ENCODE results near the gene PDZD8.

DNA sequence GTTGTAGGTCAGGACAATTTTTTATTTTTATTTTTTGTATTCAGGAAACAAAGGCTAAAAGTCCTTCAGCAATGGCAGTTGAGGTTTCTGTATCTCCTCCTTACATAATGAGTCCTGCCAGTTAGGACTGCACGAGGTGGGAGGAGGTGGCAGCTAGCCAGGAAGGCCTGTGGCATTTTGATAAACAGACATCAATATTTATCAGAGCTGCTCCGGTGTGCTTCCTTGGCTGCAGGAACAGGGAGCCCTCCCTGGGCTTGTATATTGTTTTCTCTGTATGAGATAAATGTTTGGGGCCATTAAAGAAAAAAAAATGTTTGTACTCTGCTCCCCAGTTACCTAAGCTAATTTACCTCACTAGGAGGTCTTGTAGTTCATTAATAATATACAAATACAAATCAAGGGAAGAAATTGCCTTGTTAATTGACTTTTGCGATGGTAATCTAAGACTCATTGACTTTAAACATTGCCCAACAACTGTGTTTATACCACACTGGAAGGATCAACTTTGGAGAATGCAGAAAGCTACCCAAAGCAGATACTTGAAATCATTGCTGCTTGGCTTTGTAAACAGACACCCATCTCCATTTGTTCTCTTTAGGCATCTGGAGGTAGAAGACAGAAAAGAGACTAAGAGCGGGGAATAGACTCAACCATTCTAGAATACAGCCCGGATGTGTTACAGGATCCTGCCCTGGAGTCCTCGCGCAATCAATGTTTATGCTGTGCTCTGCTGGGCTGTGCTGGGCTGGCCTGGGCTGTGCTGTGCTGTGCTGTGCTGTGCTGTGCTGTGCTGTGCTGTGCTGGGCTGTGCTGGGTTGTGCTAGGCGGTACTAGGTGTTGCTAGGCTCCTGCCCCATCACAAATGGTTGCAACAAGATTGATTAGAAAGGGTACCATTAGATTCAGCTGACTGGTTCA lies 36.5 kb upstream of the PDZD8 start:
- TF ChIP-seq, protein P1, sequence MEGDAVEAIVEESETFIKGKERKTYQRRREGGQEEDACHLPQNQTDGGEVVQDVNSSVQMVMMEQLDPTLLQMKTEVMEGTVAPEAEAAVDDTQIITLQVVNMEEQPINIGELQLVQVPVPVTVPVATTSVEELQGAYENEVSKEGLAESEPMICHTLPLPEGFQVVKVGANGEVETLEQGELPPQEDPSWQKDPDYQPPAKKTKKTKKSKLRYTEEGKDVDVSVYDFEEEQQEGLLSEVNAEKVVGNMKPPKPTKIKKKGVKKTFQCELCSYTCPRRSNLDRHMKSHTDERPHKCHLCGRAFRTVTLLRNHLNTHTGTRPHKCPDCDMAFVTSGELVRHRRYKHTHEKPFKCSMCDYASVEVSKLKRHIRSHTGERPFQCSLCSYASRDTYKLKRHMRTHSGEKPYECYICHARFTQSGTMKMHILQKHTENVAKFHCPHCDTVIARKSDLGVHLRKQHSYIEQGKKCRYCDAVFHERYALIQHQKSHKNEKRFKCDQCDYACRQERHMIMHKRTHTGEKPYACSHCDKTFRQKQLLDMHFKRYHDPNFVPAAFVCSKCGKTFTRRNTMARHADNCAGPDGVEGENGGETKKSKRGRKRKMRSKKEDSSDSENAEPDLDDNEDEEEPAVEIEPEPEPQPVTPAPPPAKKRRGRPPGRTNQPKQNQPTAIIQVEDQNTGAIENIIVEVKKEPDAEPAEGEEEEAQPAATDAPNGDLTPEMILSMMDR (optimal IDR thresholded peaks at IDR 0.05 in 1 of 3, IDR thresholded peaks at IDR 0.05 in 1 of 3, conservative IDR thresholded peaks at IDR 0.05 in 1 of 3; ENCODE audit: extremely low read depth in 1 of 3, insufficient read depth in 2 of 3, low read length in 3 of 3) = no peak
- no peak for TF ChIP-seq EZH2 (IDR thresholded peaks at IDR 0.05; ENCODE audit: low read length)
